ENCODE measurements around the gene MAN1A1. TPM values are rescaled to one million over a fixed set of nuclear protein-coding genes. Genes with fewer than 3 reads are reported as not detected.

The MAN1A1 gene
- polyA plus RNA-seq, 1 experiment = 27.5 TPM

DNA sequence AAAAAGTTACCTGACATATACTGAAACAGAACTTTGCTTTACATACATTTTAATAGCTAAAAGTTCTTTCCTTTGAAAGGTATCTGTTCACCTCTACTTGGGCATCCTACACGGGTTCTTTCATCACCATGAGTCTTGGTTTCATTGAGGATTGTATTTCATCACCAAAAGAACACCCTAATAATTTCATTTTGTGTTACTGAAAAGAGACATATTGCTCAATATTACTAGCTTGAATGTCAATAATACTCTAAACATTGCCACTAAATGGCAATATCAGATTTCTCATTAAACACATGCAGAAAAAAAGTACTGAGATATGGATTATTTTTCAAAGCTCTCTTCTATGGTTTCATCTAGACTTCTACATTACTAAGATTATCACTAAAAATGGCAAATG lies 30.8 kb downstream of the MAN1A1 start:
- Histone ChIP-seq H3K4me3 (ENCODE audit: low read depth, low read length) (no peak overlapping the region), H3K9me3 (ENCODE audit: control insufficient read depth, insufficient read depth, low read length) (no peaks in the 10 kb centered on the region), H3K27ac (ENCODE audit: low read depth, low read length) (no peak overlapping the region), H3K27me3 (ENCODE audit: control insufficient read depth, insufficient read depth, low read length) (no peaks in the 10 kb centered on the region)
- DNase-seq (ENCODE audit: low read depth, low spot score) = no peak
- ChIA-PET CTCF (interaction anchor here (1.6 kb wide), 1 partner anchor 189 kb away, joined by 6 read pairs; no protein-coding TSS in a partner anchor), POLR2A (no interaction called here)
- TF ChIP-seq, protein P1, sequence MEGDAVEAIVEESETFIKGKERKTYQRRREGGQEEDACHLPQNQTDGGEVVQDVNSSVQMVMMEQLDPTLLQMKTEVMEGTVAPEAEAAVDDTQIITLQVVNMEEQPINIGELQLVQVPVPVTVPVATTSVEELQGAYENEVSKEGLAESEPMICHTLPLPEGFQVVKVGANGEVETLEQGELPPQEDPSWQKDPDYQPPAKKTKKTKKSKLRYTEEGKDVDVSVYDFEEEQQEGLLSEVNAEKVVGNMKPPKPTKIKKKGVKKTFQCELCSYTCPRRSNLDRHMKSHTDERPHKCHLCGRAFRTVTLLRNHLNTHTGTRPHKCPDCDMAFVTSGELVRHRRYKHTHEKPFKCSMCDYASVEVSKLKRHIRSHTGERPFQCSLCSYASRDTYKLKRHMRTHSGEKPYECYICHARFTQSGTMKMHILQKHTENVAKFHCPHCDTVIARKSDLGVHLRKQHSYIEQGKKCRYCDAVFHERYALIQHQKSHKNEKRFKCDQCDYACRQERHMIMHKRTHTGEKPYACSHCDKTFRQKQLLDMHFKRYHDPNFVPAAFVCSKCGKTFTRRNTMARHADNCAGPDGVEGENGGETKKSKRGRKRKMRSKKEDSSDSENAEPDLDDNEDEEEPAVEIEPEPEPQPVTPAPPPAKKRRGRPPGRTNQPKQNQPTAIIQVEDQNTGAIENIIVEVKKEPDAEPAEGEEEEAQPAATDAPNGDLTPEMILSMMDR (IDR thresholded peaks at IDR 0.05; ENCODE audit: low read depth, low read length) = no peak

DNA sequence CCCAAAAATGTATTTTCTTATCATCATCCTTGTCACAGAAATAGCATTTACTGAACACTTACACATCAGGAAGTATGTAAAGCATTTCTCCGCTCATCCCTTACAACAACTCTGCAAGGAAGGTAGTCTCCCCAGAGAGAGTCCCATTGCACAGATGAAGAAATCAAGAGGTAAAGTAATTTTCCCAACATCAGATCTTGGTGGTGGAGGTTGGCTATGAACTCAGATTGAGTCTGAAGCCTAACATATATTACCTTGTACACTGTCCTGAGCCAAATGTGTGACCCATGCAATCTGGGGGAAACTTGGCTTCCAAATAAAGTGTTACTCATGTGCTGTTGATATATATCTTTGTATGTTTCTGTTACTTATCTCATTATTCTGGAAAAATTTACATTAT lies 31.4 kb downstream of the MAN1A1 start:
- ChIA-PET CTCF (interaction anchor here (1.6 kb wide), 1 partner anchor 189 kb away, joined by 6 read pairs; no protein-coding TSS in a partner anchor), POLR2A (no interaction called here)
- TF ChIP-seq, protein P1 (IDR thresholded peaks at IDR 0.05; ENCODE audit: low read depth, low read length) = no peak
- H3K27ac ChIP-seq (ENCODE audit: low read depth, low read length) = no peak overlapping the region
- no peaks in the 10 kb centered on the region for H3K9me3 ChIP-seq (ENCODE audit: control insufficient read depth, insufficient read depth, low read length)
- DNase-seq (ENCODE audit: low read depth, low spot score) = no peak
- H3K4me3 ChIP-seq (ENCODE audit: low read depth, low read length) = no peak overlapping the region
- no peaks in the 10 kb centered on the region for H3K27me3 ChIP-seq (ENCODE audit: control insufficient read depth, insufficient read depth, low read length)

DNA sequence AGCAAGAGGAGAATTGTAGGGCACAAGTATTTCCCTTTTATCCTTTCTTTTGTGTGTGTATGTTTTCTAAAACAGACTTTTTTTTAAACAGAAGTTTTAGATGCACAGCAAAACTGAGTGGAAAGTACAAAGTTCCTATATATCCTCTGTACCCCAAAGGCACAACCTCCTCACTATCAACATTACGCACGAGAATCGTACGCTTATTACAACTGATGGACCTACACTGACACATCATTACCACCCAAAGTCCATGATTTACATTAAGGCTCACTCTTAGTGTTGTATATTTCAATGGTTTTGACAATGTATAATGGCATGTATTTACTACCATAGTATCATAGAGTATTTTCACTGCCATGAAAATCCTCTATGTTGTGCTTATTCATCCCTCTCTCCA lies 32.6 kb downstream of the MAN1A1 start:
- Histone ChIP-seq H3K27ac (ENCODE audit: low read depth, low read length) (no peak overlapping the region), H3K4me3 (ENCODE audit: low read depth, low read length) (no peak overlapping the region), H3K9me3 (ENCODE audit: control insufficient read depth, insufficient read depth, low read length) (no peaks in the 10 kb centered on the region), H3K27me3 (ENCODE audit: control insufficient read depth, insufficient read depth, low read length) (no peaks in the 10 kb centered on the region)
- TF ChIP-seq, protein P1 (IDR thresholded peaks at IDR 0.05; ENCODE audit: low read depth, low read length) = no peak
- DNase-seq (ENCODE audit: low read depth, low spot score) = no peak
- CTCF ChIA-PET = no interaction called here
- POLR2A ChIA-PET = interaction anchor here (0.6 kb wide), 1 partner anchor 11 kb away, joined by 5 read pairs; no protein-coding TSS in a partner anchor

DNA sequence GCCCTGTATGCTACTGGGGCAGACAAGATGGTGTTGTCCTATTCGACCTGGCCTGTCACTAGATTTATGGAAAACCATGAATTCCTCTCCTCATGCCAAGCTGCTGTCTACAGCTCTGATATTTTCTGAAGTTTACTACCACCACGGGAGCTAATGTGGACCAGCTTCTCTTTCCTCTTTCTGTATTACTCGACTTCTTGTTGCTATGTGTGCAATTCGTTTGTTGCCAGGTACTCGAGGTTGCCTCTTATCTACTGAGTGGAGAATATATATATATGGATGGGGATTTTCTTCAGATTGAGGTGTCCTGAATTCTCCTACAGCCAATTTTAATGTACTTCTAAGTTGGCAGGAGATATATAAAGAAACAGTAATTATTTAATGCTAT lies 34.7 kb downstream of the MAN1A1 start:
- POLR2A ChIA-PET = no interaction called here
- DNase-seq (ENCODE audit: low read depth, low spot score) = no peak
- Histone ChIP-seq H3K9me3 (ENCODE audit: control insufficient read depth, insufficient read depth, low read length) (no peaks in the 10 kb centered on the region), H3K27ac (ENCODE audit: low read depth, low read length) (no peak overlapping the region), H3K27me3 (ENCODE audit: control insufficient read depth, insufficient read depth, low read length) (no peaks in the 10 kb centered on the region), H3K4me3 (ENCODE audit: low read depth, low read length) (no peak overlapping the region)
- TF ChIP-seq, protein P1 (IDR thresholded peaks at IDR 0.05; ENCODE audit: low read depth, low read length) = no peak
- CTCF ChIA-PET = interaction anchor here (0.9 kb wide), 1 partner anchor 185 kb away, joined by 3 read pairs; no protein-coding TSS in a partner anchor

DNA sequence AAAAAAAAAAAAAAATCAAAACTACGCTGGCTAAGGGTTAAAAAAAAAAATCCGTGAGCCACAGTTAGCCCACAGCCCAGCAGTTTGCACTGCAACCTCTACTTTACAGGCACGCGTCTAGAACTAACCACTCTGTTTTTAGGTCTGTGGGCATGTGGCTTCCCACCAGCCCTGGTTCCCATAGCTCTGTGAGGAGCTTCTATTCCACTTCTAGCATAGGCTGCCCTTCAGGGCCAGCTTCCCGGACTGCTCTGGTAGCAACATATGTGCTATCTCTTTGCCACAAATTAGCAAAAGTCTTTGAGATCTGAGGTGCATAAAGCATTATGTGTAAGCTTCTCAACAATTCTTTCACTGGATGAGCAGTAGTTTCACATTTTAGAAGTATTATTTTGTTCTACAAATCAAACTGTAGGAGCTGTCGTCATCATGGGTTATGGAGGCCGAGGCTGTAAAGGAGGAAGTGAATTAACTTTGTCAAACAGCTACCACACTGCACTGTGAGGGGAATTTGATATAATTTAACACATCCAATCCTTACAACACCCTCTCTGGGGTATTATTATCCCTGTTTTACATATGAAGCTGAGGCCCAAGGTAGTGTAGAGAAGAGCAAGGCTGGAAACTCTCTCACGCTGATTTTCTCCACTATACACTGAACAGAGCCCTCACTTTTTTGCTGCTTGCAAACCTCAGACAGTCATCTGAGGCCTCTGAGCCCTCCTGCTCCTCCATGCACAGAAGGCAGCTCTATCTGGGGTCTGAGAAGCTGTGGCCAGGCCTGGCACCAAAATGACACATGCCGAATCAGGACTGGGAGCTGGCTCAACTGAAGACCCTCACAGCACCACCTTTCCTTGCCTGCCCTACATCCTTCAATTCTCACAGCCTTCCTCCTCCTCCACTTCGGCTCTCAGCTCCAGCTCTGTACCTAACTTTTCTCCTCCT lies 35.4 kb downstream of the MAN1A1 start:
- ChIA-PET CTCF (interaction anchor here (0.5 to 0.9 kb wide), 5 partner anchors 35 to 664 kb away, joined by 3 to 4 read pairs (median 3); no protein-coding TSS in a partner anchor), POLR2A (no interaction called here)
- no peaks in the 10 kb centered on the region for H3K27me3 ChIP-seq (ENCODE audit: control insufficient read depth, insufficient read depth, low read length)
- no peak overlapping the region for H3K4me3 ChIP-seq (ENCODE audit: low read depth, low read length)
- no peak for DNase-seq (ENCODE audit: low read depth, low spot score)
- TF ChIP-seq, protein P1 (IDR thresholded peaks at IDR 0.05; ENCODE audit: low read depth, low read length) = no peak
- no peak overlapping the region for H3K27ac ChIP-seq (ENCODE audit: low read depth, low read length)
- no peaks in the 10 kb centered on the region for H3K9me3 ChIP-seq (ENCODE audit: control insufficient read depth, insufficient read depth, low read length)
